ENCODE data around the gene AFAP1.

DNA sequence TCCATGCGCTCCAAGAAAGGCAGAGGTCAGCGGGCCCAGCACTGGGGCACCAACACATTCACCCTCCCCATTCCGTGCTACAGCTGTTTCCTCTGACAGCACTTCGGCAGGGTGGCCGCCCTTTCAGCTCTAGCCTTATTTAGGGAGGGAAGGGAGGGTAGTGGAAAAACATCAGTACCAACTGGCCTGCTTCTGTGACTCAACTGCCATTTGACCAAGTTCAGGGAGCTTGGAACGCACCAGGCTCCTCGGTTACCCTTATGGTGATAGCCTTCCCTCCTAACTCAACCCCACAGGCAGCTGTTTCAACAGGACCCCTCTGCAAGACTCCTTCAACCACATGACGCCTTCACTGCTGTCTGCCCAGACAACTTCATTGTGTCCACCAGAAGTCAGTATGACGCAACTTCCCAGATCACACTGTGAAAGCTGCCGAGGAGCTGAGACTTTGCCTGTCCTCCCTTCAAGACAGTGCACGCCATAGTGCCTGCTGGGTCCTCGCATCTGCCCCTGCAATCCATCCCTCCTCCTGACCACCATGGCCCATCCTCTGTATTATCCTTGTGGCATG lies 132.2 kb downstream of the AFAP1 start:
- TF ChIP-seq, protein P1, sequence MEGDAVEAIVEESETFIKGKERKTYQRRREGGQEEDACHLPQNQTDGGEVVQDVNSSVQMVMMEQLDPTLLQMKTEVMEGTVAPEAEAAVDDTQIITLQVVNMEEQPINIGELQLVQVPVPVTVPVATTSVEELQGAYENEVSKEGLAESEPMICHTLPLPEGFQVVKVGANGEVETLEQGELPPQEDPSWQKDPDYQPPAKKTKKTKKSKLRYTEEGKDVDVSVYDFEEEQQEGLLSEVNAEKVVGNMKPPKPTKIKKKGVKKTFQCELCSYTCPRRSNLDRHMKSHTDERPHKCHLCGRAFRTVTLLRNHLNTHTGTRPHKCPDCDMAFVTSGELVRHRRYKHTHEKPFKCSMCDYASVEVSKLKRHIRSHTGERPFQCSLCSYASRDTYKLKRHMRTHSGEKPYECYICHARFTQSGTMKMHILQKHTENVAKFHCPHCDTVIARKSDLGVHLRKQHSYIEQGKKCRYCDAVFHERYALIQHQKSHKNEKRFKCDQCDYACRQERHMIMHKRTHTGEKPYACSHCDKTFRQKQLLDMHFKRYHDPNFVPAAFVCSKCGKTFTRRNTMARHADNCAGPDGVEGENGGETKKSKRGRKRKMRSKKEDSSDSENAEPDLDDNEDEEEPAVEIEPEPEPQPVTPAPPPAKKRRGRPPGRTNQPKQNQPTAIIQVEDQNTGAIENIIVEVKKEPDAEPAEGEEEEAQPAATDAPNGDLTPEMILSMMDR (conservative IDR thresholded peaks at IDR 0.05; ENCODE audit: low read length): no peak
- TF ChIP-seq EZH2phosphoT487 (IDR thresholded peaks at IDR 0.05; ENCODE audit: borderline replicate concordance, low read depth, low read length): no peak
